Adrenal gland (tissue), 19 donors: ENCODE results near the gene POMGNT2. TPM values are rescaled to one million over a fixed set of nuclear protein-coding genes. Genes with fewer than 3 reads are reported as not detected.

ENCODE experiments used
- DNase-seq, 7 donors: peaks; one replicate each; pipeline ENCODE4 v3.0.0-alpha.2; 2019 to 2020
- H3K27ac ChIP-seq, 5 donors: fragments of 200-600 bp; sonication (generic) in 4 of 5; 1 replicate in 3 of 5; 2 replicates in 2 of 5; pipeline versions ENCODE4 v1.5.1 to v1.8.0; 2016 to 2020; ENCODE audit warnings: mild to moderate bottlenecking in 1 of 5
- H3K27me3 ChIP-seq: fragments of 200-600 bp; 2 replicates; pipeline ENCODE4 v1.8.0; 2021
- H3K36me3 ChIP-seq, 2 donors: fragments of 200-600 bp; replicated peaks in 1 of 2; 1 replicate in 1 of 2; 2 replicates in 1 of 2; pipeline versions ENCODE4 v1.5.1 to v1.8.0; 2018 to 2022
- H3K4me1 ChIP-seq, 2 donors: fragments of 200-600 bp; replicated peaks in 1 of 2; 1 replicate in 1 of 2; 2 replicates in 1 of 2; pipeline versions ENCODE4 v1.5.1 to v1.8.0; 2018 to 2021
- H3K4me3 ChIP-seq, 4 donors: fragments of 200-600 bp; sonication (generic) in 3 of 4; one replicate each; pipeline ENCODE4 v1.5.1; 2016 to 2018
- H3K9me3 ChIP-seq, 3 donors: fragments of 200-600 bp; sonication (generic) in 1 of 3; replicated peaks in 1 of 3; 1 replicate in 2 of 3; 2 replicates in 1 of 3; pipeline versions ENCODE4 v1.5.1 to v1.8.0; 2016 to 2021
- POLR2A ChIP-seq, 2 donors: fragments of 450-650 bp; IDR thresholded peaks; one replicate each; pipeline ENCODE4 v1.6.1; 2017; ENCODE audit warnings: antibody characterized with exemption in 2 of 2, mild to moderate bottlenecking in 2 of 2, moderate library complexity in 1 of 2
- WGBS, 4 donors: extraction: QIAGEN DNeasy Blood & Tissue Kit in 2 of 4; methylation state at CpG; one replicate each; pipeline versions ENCODE4 v1.1.5 to v1.1.7; 2013 to 2017; 5-methylcytosine and 5-hydroxymethylcytosine counted together
- intact Hi-C, 2 donors: fragments of 100-400 bp; cut with DNase I; formaldehyde crosslinking; loops; one replicate each; pipeline versions ENCODE4 v1.14.1 to v1.15.0; 2022 to 2023
- long read RNA-seq, 10 donors: library from polyadenylated mRNA in 3 of 10; unstranded in 2 of 10; stranded (forward) in 1 of 10; transcript quantifications; one replicate each; pipeline ENCODE4 v2.0.0 and lab custom pipeline, GENCODE V29; 2021 to 2026
- polyA plus RNA-seq, 3 donors: library from polyadenylated mRNA; stranded (reverse); fragments of 200-250 nt in 2 of 3; fragments of 350-450 nt in 1 of 3; fragmentation: Illumina TruSeq in 1 of 3; extraction: RNeasy Lipid Tissue Mini Kit (QIAGEN cat#74804) in 1 of 3; gene quantifications; one replicate each; pipeline ENCODE4 v1.2.3, GENCODE V29; 2013 to 2014
- total RNA-seq, 9 donors: library from RNA; depleted of rRNA in 4 of 9; stranded (reverse); fragments of >200 nt in 4 of 9; fragments of 120-200 nt in 1 of 9; fragmentation: NEBNext Ultra II Directional in 1 of 9; extraction: Animal tissue kit (Norgen Biotek cat#: 25700) in 1 of 9; gene quantifications; one replicate each; pipeline versions ENCODE4 v1.1.0 to v1.2.4, GENCODE V29; 2013 to 2023
- TF ChIP-seq, protein P1 (sequence below), 6 experiments: fragments of 450-650 bp in 4 of 6; fragments of 200-600 bp in 2 of 6; sonication (generic) in 1 of 6; IDR thresholded peaks; 1 replicate in 5 of 6; 2 replicates in 1 of 6; pipeline versions ENCODE4 v1.5.1 to v1.8.0; 2016 to 2021; ENCODE audit warnings: antibody characterized with exemption in 6 of 6, mild to moderate bottlenecking in 2 of 6, moderate library complexity in 1 of 6
- donor health status: healthy with polysubstance abuse.
- donor health status: Bipolar disorder and iron deficiency.
- donor health status: DM: yes; HTN: yes; CAD: no.
- donor health status: DM: no; HTN: no; CAD: no.
- donor health status: DM: no; HTN: no; CAD: no.
- donor health status: DM: yes; HTN: yes; CAD: no.

Gene POMGNT2
- 10 to 100 TPM; 14.5 to 44.9 (median 22.9) TPM for total RNA-seq
- 10 to 100 TPM in 2 of 3 donors, 1 to 10 TPM in 1; 6.5 to 17.6 (median 10.0) TPM for polyA plus RNA-seq
- long read RNA-seq, donor 1, transcript POMGNT2-201 (2 exons, 2,544 nt): major isoform, 7 of 7 reads
- long read RNA-seq, donor 1, partial matches to known transcripts: 0 of 7 reads
- long read RNA-seq, donor 1, other reads (novel, unspliced or antisense): 0 of 7 reads
- long read RNA-seq, donor 2, partial matches to known transcripts: 0 of 4 reads
- long read RNA-seq, donor 2, other reads (novel, unspliced or antisense): 0 of 4 reads
- long read RNA-seq, donor 3, partial matches to known transcripts: 0 of 3 reads
- long read RNA-seq, donor 3, other reads (novel, unspliced or antisense): 0 of 3 reads
- long read RNA-seq, donor 4, partial matches to known transcripts: 0 of 3 reads
- long read RNA-seq, donor 4, other reads (novel, unspliced or antisense): 2 of 3 reads
- long read RNA-seq, donor 5, transcript POMGNT2-201 (2 exons, 2,544 nt): major isoform, 78 of 83 reads
- long read RNA-seq, donor 5, partial matches to known transcripts: 0 of 83 reads
- long read RNA-seq, donor 5, other reads (novel, unspliced or antisense): 5 of 83 reads
- long read RNA-seq, donor 6, partial matches to known transcripts: 0 of 11 reads
- long read RNA-seq, donor 6, other reads (novel, unspliced or antisense): 8 of 11 reads
- long read RNA-seq, donor 7, transcript POMGNT2-201 (2 exons, 2,544 nt): major isoform, 5 of 5 reads
- long read RNA-seq, donor 7, partial matches to known transcripts: 0 of 5 reads
- long read RNA-seq, donor 7, other reads (novel, unspliced or antisense): 0 of 5 reads
- long read RNA-seq, donor 8, transcript POMGNT2-201 (2 exons, 2,544 nt): major isoform, 16 of 16 reads
- long read RNA-seq, donor 8, partial matches to known transcripts: 0 of 16 reads
- long read RNA-seq, donor 8, other reads (novel, unspliced or antisense): 0 of 16 reads
- long read RNA-seq, donor 9, partial matches to known transcripts: 0 of 3 reads
- long read RNA-seq, donor 9, other reads (novel, unspliced or antisense): 0 of 3 reads
- long read RNA-seq, donor 10, partial matches to known transcripts: 0 of 3 reads
- long read RNA-seq, donor 10, other reads (novel, unspliced or antisense): 0 of 3 reads

DNA sequence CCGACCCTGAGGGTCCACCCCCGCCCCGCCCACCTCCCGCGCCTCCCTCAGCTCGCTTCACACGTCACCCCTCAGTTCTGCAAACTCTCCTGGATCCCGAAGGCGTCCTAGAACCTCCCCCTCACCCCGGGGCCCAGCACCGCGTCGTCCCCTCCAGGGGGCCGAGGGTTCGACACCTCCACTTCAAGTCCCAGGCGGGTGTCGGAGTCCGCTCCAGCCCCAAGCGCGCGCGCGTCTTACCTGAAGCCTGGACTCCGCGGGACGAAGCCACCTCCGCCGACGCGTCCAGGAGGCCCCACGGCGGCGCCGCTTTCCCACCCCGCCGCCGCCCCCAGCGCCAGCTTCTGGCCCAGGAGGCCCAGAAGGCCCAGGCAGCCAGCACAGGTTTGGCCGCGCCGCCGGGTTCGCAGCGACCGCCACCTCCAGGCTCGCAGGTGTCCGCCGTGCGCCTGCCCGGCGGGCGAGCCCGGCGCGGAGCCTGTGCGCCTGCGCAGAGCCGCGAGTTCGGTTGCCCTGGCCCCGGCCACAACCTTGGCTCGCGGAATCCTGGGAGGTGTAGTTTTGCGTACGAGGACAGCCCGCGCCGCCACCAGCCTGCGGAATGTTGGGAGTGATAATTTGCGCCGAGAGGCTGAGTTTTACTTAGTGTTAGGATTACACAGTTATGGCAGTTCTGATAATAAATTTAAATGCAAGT, at the start of gene POMGNT2:
Gene POMGNT2 (minus strand): TSS at position 484 of the 697 bp plus-strand sequence. CDS start 24,648 bp downstream, outside the sequence.
- Histone ChIP-seq H3K36me3 (no peaks in the 10 kb centered on the region), H3K27ac (peak within 1 kb of the TSS in 3 of 5 donors; percentile 41 to 68 (median 62)), H3K9me3 (no peaks in the 10 kb centered on the region), H3K4me3 (peak within 1 kb of the TSS in 3 of 4 donors; percentile 26 to 79 (median 66)), H3K4me1 (peaks cover 4 to 17% of the 10 kb centered on the region in 2 donors), H3K27me3 (no peaks in the 10 kb centered on the region)
- TF ChIP-seq POLR2A (IDR thresholded peaks at IDR 0.05): peak; percentile 21 to 63
- TF ChIP-seq, protein P1, sequence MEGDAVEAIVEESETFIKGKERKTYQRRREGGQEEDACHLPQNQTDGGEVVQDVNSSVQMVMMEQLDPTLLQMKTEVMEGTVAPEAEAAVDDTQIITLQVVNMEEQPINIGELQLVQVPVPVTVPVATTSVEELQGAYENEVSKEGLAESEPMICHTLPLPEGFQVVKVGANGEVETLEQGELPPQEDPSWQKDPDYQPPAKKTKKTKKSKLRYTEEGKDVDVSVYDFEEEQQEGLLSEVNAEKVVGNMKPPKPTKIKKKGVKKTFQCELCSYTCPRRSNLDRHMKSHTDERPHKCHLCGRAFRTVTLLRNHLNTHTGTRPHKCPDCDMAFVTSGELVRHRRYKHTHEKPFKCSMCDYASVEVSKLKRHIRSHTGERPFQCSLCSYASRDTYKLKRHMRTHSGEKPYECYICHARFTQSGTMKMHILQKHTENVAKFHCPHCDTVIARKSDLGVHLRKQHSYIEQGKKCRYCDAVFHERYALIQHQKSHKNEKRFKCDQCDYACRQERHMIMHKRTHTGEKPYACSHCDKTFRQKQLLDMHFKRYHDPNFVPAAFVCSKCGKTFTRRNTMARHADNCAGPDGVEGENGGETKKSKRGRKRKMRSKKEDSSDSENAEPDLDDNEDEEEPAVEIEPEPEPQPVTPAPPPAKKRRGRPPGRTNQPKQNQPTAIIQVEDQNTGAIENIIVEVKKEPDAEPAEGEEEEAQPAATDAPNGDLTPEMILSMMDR (IDR thresholded peaks at IDR 0.05): no peak
- intact Hi-C loops: no loop called here
- peak; percentile 90 to 95 (median 93) for DNase-seq
- WGBS, 4 donors: 0% methylated on average over 11 to 71 of the region's 71 CpGs

DNA sequence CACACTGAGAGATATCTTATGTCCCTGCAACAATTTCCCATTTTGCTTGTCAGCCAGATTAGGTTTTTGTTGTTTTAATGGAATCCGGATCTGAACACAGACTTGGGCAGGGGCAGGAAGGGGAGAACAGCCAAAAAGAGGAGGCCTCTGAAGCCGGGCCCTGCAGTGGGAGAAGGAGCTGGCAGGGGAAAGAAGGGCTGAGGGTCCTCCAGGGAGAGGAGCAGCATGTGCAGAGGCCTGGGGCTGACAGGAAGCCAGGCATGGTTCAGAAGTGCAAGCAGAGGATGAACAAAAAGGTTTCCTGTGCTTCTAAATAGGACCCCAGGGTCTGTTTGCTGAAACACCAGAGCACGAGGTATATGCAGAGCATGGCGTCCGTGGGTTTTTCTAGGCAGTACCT, 49.1 kb upstream of the POMGNT2 start:
- WGBS, 4 donors: 71 to 85% (median 77%) methylated on average over 5 of the region's 5 CpGs
- no peak overlapping the region for H3K4me3 ChIP-seq
- peaks cover 0 to 16% of the 10 kb centered on the region in 2 donors for H3K4me1 ChIP-seq
- no peak for DNase-seq
- H3K27ac ChIP-seq: no peak overlapping the region
- no peaks in the 10 kb centered on the region for H3K36me3 ChIP-seq
- H3K9me3 ChIP-seq: no peaks in the 10 kb centered on the region
- intact Hi-C loops: loop anchor here (5.0 kb wide), 1 partner anchor 193 kb away; no protein-coding TSS in a partner anchor
- TF ChIP-seq, protein P1 (IDR thresholded peaks at IDR 0.05): no peak
- H3K27me3 ChIP-seq: no peaks in the 10 kb centered on the region

DNA sequence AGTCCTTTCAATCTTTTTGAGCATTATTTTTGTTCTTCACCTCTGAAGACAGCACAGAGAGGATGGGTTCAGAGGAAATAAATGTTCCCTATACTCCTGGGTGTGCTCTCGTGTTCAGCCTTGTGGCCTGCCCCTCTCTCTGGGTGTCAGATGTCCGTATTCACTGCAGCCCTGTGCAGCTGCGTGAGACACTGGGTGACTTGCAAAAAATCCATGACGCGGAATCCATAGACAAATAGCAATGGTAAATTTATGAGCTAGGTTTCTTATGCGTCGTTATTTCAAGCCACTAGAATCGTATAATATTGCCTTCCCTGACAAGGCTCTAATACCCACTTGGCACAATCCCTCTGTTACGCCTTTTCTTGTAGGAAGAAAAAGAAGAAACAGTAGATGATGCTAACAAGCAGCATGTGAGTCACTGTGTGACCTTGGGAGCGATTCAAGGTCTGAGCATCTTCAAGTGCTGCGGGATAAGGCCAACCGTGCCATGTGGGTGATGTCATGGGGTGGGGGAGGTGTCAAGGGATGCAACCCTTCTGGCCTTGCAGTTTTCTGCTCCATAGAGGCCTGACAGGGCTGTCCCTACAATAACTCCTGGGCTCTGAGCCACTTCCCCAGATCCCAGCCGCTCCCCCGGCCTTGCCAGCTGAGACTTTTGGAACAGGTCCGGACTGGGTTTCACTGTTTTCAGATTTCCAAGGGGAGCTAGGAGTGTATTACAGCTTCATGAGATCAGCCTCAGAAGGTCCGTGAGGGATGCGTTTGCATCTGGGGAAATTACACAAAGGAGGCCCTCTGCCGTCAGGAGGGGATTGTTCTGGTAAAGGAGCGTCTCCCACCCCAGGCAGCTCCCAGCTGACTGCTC, 47.6 kb upstream of the POMGNT2 start:
- WGBS, 4 donors: 26 to 42% (median 34%) methylated on average over 18 to 19 of the region's 19 CpGs
- H3K27ac ChIP-seq: peak overlapping the region in 2 of 5 donors; percentile 38 to 41
- intact Hi-C loops: no loop called here
- no peak overlapping the region for H3K4me3 ChIP-seq
- no peaks in the 10 kb centered on the region for H3K27me3 ChIP-seq
- peaks cover 0 to 16% of the 10 kb centered on the region in 2 donors for H3K4me1 ChIP-seq
- no peaks in the 10 kb centered on the region for H3K9me3 ChIP-seq
- no peak for TF ChIP-seq POLR2A (IDR thresholded peaks at IDR 0.05)
- TF ChIP-seq, protein P1 (IDR thresholded peaks at IDR 0.05): peak in 4 of 6 experiments; percentile 17 to 45 (median 30)
- peak; percentile 82 to 93 (median 90) for DNase-seq
- H3K36me3 ChIP-seq: no peaks in the 10 kb centered on the region
